Mesenteric fat pad (tissue), 1 donor: Measurements from ENCODE around the gene MEIS1. TPM values are rescaled to one million over a fixed set of nuclear protein-coding genes. Genes with fewer than 3 reads are reported as not detected.

ENCODE experiments used
- DNase-seq: peaks from one replicate; pipeline ENCODE4 v3.0.0-alpha.2; 2020; ENCODE audit warnings: low spot score
- total RNA-seq: library from RNA; stranded (reverse); fragmentation: NEBNext Ultra II Directional; extraction: Animal tissue kit (Norgen Biotek cat#: 25700); gene quantifications from one replicate; pipeline ENCODE4 v1.2.1, GENCODE V29; 2021
- donor health status: DM: yes; HTN: yes; CAD: no.

MEIS1 gene
- total RNA-seq, 1 donor from 2014 or later = 31.7 TPM

GRCh38 chr2:66532972-66533868 lies 98.3 kb downstream of the MEIS1 start:
- no peak for DNase-seq

- no peak for DNase-seq
These were observed 99.5 kb downstream of the MEIS1 start for GRCh38 chr2:66534461-66534860.

GRCh38 chr2:66535574-66536289 lies 100.8 kb downstream of the MEIS1 start:
- no peak for DNase-seq

GRCh38 chr2:66536290-66536673 lies 101.4 kb downstream of the MEIS1 start:
- no peak for DNase-seq

GRCh38 chr2:66536997-66537396 lies 102.1 kb downstream of the MEIS1 start:
- no peak for DNase-seq

- no peak for DNase-seq
These were observed 103.4 kb downstream of the MEIS1 start for GRCh38 chr2:66538291-66538690.

GRCh38 chr2:66539452-66539851 lies 104.5 kb downstream of the MEIS1 start:
- DNase-seq = no peak

- no peak for DNase-seq
These were observed 106.7 kb downstream of the MEIS1 start for GRCh38 chr2:66541646-66542045.

- DNase-seq = no peak
These were observed 108.4 kb downstream of the MEIS1 start for GRCh38 chr2:66543257-66543767.

- DNase-seq = no peak
These were observed 109.3 kb downstream of the MEIS1 start for GRCh38 chr2:66544258-66544657.

- no peak for DNase-seq
These were observed 110.3 kb downstream of the MEIS1 start for GRCh38 chr2:66545258-66545657.

GRCh38 chr2:66547118-66547517 lies 112.2 kb downstream of the MEIS1 start:
- DNase-seq = no peak

- no peak for DNase-seq
These were observed 113.0 kb downstream of the MEIS1 start for GRCh38 chr2:66547887-66548286.

GRCh38 chr2:66548422-66548821 lies 113.5 kb downstream of the MEIS1 start:
- DNase-seq = no peak

GRCh38 chr2:66550826-66551225 lies 115.9 kb downstream of the MEIS1 start:
- DNase-seq = no peak

GRCh38 chr2:66553370-66553769 lies 118.4 kb downstream of the MEIS1 start:
- no peak for DNase-seq

GRCh38 chr2:66555091-66555490 lies 120.2 kb downstream of the MEIS1 start:
- DNase-seq = no peak

- no peak for DNase-seq
These were observed 120.8 kb downstream of the MEIS1 start for GRCh38 chr2:66555501-66556324.

- DNase-seq = no peak
These were observed 124.7 kb downstream of the MEIS1 start for GRCh38 chr2:66559672-66560071.

GRCh38 chr2:66560683-66561082 lies 125.8 kb downstream of the MEIS1 start:
- no peak for DNase-seq

GRCh38 chr2:66561645-66562303 lies 126.8 kb downstream of the MEIS1 start:
- no peak for DNase-seq
